ENCODE results near the gene PPP3CB. TPM values are rescaled to one million over a fixed set of nuclear protein-coding genes. Genes with fewer than 3 reads are reported as not detected.

The PPP3CB gene
- total RNA-seq, 1 experiment from 2014 or later, result 7.8 TPM

GRCh38 chr10:73386583-73386982, 109.2 kb downstream of the PPP3CB start:
- no peak for DNase-seq (ENCODE audit: low spot score)
- in situ Hi-C loops (cut with HindIII; ENCODE audit: low sequenced_read_pairs), result no loop called here

Other genes with a start within 250 kb of the PPP3CB start
- gene DNAJC9, start 248.8 kb downstream of the PPP3CB start, total RNA-seq (2014; rRNA removed; shearing (Covaris generic)), result 43.4 and 53.3 TPM in 2 replicates
- gene MRPS16, start 243.4 kb downstream of the PPP3CB start, total RNA-seq (2014; rRNA removed; shearing (Covaris generic)), result 73.5 and 94.1 TPM in 2 replicates
- gene CFAP70, start 137.2 kb downstream of the PPP3CB start, total RNA-seq (2014; rRNA removed; shearing (Covaris generic)), result 0.78 and 2.0 TPM in 2 replicates
- gene ANXA7, start 82.0 kb downstream of the PPP3CB start, total RNA-seq (2014; rRNA removed; shearing (Covaris generic)), result 62.3 and 64.0 TPM in 2 replicates
- gene MSS51, start 62.5 kb downstream of the PPP3CB start, total RNA-seq (2014; rRNA removed; shearing (Covaris generic)), result 0.61 and 0.86 TPM in 2 replicates
- gene USP54, start 95.3 kb upstream of the PPP3CB start, total RNA-seq (2014; rRNA removed; shearing (Covaris generic)), result 13.0 and 23.2 TPM in 2 replicates
- 1.2 TPM in 1 of 2 replicates, not detected in the other for gene MYOZ1, start 145.4 kb upstream of the PPP3CB start, total RNA-seq (2014; rRNA removed; shearing (Covaris generic))
- gene SYNPO2L, start 160.0 kb upstream of the PPP3CB start, total RNA-seq (2014; rRNA removed; shearing (Covaris generic)), result not detected in 2 replicates
- gene AGAP5, start 202.1 kb upstream of the PPP3CB start, total RNA-seq (2014; rRNA removed; shearing (Covaris generic)), result 0.55 and 1.5 TPM in 2 replicates
- gene SEC24C, start 248.3 kb upstream of the PPP3CB start, total RNA-seq (2014; rRNA removed; shearing (Covaris generic)), result 49.0 and 54.4 TPM in 2 replicates

Measured in G401 (cell line).